NCI-H748 (cell line): ENCODE results near the gene DTX3.
"Not testable (repeated sequence)": the region's sequence is repeated elsewhere in the genome, so short reads cannot be mapped to it uniquely, and the experiment has no call there.

Experiments
- DNase-seq: peaks from one replicate; lab custom pipeline; 2025; ENCODE audit not compliant: unreplicated experiment; lab: John Stamatoyannopoulos, UW

DTX3 gene

DNA sequence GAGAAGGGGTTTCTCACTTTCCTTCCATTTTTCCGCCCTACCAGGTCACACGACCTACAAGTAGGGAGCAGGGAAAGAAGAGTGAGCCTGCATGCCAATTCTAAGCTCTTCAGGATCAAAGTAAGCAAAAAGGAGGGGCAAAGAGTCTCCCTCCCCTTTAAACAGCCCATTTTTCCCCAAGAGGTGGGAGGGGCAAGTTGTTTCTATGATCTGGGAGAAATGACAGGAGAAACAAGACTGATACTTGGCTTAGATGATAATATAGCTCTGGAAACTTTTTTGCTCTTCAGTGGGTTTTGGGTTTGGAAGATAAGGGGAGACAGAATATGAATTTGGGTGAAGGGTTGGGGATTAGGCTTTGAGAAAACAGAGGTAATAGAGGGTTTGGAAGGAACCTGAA lies 1.8 kb downstream of the DTX3 start:
- DNase-seq, result no peak

DNA sequence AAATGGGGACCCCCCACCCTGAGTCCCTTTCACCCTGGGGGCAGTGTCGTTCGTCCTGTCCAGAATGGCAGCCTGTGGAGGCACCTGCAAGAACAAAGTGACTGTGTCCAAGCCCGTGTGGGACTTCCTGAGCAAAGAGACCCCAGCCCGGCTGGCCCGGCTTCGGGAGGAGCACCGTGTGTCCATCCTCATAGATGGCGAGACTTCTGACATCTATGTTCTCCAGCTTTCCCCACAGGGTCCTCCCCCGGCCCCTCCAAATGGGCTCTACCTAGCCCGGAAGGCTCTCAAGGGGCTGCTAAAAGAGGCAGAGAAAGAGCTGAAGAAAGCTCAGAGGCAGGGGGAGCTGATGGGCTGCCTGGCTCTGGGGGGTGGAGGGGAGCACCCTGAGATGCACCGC lies 2.2 kb downstream of the DTX3 start:
- DNase-seq, result no peak

DNA sequence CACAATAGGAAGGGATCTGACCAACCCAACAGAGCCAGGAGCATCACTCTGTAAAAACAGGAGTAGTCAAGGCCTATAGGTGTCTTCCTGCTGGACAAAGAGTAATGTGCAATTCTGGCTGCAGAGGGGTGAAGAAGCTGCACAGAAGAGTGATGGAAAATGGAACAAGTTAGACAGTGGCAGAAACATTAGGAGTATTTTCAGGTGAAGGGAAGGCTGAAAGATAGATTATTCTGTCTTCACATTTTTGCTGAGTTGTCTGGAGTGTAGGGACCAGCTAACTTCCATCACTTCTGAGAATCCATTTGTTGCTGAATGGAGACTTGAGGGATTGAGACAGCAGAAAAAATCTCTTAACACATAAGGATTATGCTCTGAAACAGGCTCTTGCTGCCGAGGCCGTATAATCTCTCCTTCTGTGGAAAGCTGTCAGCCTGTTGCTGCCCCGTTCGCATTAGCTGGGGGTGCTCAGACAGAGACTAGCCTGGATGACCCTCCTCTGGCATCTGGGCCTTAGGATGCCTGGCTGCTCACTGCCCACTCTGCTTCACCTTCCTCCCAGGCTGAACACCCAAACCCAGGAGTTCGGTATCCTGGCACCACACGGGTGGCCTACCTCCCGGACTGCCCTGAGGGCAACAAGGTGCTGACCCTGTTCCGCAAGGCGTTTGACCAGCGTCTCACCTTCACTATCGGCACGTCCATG lies 3.5 kb downstream of the DTX3 start:
- DNase-seq, result no peak

DNA sequence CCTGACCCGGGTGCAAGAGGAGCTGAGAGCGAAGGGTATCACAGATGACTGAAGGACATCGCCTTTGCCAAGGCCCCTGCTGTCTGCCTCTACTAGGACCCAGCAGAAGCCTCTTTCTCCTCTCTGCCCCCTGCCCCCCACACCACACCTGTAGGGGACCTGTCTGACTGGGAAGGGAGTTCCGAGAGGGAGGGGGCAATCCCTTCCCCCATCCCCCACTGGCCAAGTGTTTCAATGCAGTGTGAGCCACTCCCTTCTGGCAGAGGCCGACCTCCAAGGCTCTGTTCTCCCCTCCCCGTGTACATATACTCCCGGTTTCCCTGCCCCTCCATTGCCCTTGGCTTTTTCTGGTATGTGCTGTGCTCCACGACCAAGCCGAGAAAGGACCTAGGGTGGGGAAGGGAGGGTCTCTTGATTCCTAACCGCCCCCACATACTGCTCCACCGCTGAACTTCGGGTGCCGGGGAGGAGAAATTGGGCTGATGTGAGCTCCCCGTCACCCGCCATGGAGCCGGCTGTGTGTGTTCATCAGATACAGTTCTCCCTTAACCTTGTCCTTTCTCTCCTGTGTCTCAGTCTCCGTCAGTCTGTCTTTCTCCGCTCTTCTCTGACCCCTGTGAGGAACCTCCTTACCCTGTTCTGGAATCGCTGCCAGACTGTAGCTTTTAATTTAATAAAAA lies 4.6 kb downstream of the DTX3 start:
- no peak for DNase-seq

DNA sequence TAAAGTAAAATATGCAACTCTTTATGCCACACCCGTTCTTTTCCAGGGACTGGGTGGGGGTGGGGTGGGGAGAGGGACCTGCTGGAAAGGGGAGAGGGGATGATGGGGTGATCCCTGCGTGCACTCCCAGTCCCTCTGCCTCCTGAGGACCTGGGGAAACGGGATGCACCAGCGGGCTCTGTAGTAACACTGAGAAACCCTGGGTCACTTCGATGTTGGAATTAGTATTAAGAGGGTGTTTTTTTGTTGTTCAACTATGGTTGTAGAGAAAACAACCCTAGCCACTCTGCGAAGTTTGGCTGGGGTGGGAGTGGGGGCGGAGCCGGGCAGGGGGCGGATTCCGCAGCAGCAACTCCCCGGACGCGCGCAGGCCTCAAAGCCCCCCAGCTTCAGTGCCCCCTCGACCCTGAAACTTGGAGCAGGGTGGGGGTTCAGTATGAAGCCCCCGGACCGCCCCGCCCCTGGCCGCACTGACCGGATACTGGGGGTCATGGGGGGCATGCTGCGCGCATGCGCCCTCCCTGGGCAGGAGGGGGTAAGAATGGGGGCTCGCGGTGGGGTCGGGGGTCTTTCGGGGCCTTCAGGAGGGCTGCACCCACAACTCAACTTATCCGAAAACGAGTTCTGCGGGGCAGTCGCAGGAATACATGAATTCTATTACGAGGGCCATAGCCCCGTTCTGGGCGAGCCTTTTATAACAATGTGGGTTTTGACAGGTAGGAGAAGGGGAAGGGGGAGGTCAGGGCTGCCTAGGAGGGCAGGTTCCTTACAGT lies 5.3 kb downstream of the DTX3 start:
- DNase-seq, result no peak

DNA sequence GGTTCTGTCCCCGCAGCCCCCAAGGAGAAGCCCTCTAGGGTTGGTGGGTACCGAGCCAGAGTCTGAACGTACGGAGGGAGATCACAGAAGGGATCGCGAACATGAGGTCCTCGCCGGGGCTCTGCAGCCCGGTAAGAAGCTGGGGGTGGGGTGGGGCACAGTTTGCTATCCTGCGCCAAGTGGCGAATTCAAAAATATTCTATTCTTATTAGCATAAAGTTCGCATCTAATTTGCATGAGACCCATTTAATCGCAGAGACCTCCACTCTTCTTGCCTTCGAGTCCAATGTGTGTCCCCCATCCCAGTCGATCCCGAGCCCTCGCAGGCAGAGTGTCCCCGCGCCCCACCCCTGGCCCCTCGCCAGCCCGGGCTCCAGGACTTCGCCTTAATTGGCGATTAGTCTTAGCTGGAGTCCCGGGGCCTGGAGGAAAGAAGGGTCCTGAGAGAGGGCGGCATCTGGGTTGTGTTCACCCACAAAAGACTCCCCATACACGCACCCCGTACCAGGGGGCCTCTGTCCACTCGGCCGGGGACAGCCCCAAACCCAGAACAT lies 6.0 kb downstream of the DTX3 start:
- no peak for DNase-seq

DNA sequence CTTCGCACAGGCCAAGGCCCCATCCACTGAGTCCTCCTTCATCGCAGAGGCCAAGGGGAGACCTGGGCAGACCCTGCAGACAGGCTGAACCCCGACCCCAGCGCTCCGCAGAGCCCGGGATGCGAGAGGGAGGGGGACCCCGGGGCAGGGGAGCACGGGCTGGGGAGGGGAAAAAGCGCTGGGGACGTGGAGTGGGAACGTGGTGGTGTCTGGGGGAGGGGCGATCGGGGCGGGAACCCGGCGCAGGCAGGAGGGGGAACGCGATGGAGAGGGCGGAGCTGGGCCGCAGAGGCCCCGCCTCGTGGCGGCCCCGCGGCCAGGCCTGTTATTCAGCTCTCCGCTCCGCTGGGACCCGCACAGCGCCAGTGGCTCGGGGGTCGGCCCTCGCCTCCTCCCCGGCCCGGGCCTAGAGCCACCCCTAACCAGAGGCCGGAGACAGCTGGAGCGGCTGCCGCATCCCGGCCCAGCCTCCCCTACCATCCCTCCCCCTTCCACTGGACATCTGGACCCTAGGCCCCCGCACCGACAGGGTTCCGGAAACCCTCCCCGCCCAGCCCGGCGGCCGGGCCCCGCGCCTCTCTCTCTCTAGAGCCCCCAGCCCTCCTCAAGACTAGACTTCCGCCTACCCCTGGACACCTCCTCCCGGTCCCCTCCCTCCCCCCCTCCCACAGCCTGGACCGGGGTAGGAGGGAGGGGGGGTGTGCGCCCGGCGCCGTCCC lies 6.6 kb downstream of the DTX3 start, which contains the start of gene ARHGEF25:
ARHGEF25 (plus strand) TSS at position 328 of the 719 bp plus-strand sequence. CDS start 460 bp downstream, outside the sequence.
- peak; percentile 80 for DNase-seq

DNA sequence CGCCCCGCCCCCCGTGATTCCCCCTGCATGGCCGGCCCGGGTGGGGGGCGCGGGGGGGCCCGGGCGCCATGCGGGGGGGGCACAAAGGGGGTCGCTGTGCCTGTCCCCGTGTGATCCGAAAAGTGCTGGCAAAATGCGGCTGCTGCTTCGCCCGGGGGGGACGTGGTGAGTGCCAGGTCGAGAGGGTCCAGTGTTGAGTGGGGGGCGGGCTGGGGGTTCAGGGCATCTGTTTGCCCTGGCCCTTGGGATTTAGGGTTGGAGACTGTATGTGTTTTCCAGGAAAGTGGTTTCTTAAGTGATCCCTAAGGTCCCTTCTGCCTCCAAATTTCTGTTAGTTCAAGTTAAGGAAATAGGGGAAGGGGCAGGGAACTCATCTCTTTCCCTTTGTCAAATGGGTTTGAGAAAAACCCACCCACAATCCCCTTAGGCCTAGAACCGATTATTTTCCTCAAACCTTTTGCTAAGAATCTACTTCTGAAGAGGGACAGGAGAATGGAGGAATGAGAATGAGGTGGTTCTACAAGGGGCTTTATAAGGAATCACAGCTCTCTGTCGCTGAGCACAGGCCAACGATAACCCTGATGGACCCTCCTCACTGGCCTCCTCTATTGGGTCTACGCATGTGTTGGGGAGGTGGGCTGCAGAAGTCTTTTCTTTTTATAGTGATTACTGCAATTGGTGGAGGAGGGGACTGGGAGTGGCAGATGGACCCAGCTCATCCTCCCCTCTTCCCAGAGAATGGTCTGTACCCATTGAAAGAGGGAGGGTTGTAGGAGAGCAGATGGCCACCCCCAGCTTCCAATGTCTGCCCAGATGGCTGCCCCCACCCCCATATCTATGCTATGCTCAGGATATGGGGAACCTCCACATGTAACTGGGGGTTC lies 7.4 kb downstream of the DTX3 start:
- DNase-seq, result no peak

DNA sequence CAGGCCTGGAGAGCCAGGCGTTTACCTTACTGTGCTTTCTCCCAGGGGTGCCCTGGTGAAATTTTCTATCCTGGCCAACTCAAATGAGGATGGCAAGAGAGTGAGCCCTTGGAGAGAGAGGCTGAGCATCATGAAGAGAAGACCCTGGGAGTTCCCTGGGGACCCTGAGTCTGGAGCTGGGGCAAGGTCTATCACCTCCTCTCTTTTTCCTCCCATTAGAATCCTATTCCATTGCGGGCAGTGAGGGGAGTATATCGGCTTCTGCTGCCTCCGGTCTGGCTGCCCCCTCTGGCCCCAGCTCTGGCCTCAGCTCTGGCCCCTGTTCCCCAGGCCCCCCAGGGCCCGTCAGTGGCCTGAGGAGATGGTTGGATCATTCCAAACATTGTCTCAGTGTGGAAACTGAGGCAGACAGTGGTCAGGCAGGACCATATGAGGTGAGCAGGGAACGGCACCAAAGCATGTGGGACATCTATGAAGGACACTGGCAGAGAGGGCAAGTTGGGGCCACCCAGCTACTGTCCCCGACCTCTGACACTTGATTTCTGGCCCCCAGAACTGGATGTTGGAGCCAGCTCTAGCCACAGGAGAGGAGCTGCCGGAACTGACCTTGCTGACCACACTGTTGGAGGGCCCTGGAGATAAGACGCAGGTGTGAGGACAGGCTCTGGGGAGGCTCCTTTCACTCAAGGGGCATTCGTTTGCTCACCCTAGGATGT lies 8.2 kb downstream of the DTX3 start:
- no peak for DNase-seq

DNA sequence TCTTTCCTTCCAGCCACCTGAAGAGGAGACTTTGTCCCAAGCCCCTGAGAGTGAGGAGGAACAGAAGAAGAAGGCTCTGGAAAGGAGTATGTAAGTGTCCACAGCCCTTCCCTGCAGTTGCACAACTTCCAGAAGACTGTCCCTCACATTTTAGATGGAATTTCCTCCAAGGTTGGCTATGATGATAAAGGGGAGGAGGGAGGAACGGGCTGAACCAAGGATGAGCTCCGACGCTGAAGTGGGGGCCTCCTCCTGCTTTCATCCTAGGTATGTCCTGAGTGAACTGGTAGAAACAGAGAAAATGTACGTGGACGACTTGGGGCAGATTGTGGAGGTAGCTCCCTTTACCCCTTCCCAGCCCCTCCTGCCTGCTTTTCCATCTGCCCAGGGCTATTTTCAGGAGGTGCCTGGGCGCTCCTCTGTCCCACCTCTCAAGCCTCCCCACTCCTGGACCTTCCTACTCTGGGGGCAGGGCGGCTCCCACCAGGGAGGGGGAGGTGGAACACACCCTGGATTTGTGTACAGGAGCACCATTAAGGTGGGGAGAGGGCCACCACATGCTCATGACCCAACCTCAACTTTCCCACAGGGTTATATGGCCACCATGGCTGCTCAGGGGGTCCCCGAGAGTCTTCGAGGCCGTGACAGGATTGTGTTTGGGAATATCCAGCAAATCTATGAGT lies 8.9 kb downstream of the DTX3 start:
- no peak for DNase-seq

DNA sequence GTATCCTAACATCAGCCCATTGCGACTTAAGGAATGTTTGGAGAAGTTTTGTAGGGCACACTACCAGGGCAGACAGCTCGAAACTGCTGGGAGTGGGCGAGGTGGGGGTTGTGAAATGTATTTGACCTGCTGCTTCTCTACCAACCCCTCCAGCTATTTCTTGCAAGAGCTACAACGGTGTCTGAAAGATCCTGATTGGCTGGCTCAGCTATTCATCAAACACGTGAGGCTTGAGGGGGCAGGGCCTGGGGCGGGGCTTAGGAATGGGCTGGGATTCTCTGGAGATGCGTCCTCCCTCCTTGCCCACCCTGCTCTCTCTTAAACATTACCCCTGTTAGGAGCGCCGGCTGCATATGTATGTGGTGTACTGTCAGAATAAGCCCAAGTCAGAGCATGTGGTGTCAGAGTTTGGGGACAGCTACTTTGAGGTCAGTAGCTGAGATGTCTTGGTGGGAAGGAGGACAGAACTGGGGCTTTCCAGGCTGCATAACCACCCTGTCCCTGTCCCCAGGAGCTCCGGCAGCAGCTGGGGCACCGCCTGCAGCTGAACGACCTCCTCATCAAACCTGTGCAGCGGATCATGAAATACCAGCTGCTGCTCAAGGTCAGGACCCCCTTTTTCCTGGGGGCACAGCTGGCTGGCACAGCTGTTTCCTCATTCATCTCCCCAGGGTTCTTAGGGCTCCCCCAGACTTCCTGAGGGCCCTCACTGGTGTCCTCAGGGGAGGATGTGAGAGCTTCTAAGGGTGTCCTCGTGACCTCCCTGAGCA lies 9.7 kb downstream of the DTX3 start:
- DNase-seq, result peak; percentile 13

DNA sequence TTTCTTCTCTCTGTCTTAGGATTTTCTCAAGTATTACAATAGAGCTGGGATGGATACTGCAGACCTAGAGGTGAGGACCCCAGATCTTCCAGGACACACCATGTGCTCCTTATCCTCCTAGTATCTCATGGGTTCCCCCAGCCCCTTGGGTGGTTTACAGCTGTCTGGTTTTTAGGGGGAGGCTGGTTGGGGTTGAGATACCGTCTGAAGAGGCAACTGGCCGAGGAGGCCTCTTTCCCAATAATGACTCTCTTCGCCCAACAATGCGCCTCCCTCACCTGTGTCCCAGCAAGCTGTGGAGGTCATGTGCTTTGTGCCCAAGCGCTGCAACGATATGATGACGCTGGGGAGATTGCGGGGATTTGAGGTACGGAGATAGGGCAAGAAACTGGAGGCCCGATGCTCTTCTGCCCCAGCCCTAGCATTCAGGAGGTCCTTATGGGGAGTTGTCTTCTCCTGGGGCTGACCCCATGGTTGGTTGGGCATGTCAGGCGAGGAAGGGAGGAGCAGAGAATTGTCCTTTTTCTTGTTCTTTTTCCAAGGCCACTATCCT lies 10.4 kb downstream of the DTX3 start:
- DNase-seq, result no peak

DNA sequence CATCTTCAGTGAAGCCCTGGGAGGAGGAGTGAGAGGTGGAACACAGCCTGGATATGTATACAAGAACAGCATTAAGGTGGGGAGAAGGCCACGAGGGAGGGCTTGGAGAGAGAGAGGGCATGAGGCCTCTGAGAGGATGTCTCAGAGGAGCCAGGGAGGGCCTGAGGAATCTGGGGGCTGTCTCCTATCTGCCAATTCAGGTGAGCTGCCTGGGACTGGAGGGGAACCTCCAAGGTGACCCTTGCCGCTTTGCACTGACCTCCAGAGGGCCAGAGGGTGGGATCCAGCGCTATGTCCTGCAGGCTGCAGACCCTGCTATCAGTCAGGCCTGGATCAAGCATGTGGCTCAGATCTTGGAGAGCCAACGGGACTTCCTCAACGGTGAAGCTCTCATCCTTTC lies 11.0 kb downstream of the DTX3 start:
- DNase-seq, result no peak

DNA sequence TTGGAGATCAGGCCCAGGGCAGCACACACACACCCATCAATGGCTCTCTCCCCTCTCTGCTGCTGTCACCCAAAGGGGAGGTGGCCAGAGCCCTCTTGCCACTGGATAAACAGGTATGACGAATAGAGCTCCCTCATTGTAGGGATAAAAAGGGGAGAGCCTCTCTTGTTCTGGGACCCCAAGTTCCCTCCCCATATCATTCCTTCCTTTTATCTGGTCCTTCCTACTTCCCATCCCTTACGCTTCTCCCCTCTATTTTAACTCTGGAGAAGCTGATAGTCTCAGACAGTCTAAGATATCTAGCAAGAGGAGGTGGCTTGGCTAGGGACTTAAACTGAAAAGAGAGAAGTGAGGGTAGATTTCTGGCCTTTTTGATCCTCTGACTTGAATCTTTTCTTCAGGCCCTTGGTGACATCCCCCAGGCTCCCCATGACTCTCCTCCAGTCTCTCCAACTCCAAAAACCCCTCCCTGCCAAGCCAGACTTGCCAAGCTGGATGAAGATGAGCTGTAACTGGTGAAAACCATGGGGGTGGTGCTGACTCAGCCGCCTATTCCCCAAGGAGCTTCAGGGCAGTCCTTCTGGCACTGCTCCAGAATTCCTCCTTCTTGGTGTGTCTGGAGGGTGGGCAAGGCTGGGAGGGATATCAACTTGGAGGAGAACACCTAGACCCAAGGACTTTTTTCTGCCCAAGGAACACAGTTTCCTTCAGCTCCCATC lies 11.9 kb downstream of the DTX3 start:
- no peak for DNase-seq

DNA sequence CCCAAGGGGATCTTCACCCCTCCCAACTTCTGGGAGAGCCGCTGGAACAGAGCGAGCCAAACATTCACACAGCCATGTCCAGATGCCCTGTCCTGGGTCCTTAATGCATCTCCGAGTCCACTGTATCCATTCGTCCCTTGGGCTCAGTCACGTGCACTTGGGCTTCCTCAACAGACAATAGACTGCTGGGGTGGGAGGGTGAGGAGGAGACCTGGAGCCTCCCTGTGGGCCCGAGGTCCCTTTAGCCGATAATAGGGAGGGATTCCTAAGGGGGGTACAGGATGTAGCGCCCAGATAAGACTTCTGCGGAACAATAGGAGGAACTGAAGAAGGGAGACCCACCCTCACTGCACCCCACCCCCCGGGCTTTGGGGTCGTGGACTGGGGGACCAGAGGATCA lies 13.3 kb downstream of the DTX3 start:
- DNase-seq, result no peak

DNA sequence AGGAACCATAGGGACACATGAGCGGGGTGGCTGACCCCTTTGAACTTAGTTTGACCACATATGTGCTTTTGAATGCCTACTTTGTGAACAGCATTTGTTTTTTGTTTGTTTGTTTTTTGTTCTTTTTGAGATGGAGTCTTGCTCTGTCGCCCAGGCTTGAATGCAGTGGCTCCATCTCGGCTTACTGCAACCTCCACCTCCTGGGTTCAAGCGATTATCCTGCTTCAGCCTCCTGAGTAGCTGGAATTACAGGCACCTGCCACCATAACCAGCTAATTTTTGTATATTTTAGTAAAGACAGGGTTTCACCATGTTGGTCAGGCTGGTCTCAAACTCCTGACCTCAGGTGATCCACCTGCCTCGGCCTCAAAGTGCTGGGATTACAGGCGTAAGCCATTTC lies 13.8 kb downstream of the DTX3 start:
- DNase-seq, result not testable (repeated sequence)

DNA sequence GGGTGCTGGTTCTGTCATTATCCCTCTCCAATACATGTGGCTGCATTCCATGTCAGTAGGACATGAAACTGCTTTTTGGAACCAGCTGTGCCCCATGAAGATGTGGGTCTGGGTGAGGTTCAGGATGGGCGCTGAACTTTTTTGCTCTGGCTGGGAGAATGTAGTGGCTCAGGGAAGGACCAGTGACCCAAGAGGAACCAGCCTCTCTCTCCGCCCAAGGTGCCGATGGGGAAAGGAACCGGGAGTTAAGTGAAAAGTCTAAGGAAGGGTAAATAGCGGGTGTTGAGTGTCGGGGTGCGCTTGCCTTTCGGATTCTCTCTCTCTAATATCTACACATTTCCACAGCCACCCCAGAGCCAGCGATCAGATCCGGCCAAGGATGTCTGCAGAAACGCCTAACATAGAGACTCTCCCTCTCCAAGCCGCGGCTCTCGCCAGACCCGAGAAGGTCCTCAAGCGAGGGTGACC lies 14.4 kb downstream of the DTX3 start:
- DNase-seq, result no peak
